GM12878 (cell line): Measurements from ENCODE around the gene CDKN3.
A peak's percentile ranks its signal among the peaks of the same experiment; 100 is the strongest.

ENCODE experiments used
- BACH1 ChIP-seq: fragments of 450-650 bp; IDR thresholded peaks from 2 replicates; pipeline ENCODE4 v1.6.1; 2017; ENCODE audit warnings: mild to moderate bottlenecking, borderline replicate concordance
- BRCA1 ChIP-seq: IDR thresholded peaks from 2 replicates; pipeline ENCODE4 v1.6.1; 2011; ENCODE audit warnings: low read depth, low read length, improper control_type of control experiment
- CTCF ChIP-seq, 3 experiments: IDR thresholded peaks in 2 of 3; conservative IDR thresholded peaks in 1 of 3; 2 replicates each; pipeline ENCODE4 v1.5.1; 2011; ENCODE audit warnings: low read depth in 3 of 3, low read length in 3 of 3, mild to moderate bottlenecking in 3 of 3, control low read depth in 2 of 3, moderate library complexity in 2 of 3, inconsistent platforms in 1 of 3, mixed read lengths in 1 of 3; ENCODE audit not compliant: control insufficient read depth in 2 of 3, insufficient read depth in 1 of 3; ENCODE audit errors: extremely low read depth in 1 of 3
- EP300 ChIP-seq, 2 experiments: fragments of 150-350 bp in 1 of 2; IDR thresholded peaks; 2 replicates each; pipeline ENCODE4 v1.6.1; 2011 to 2012; ENCODE audit warnings: low read depth in 2 of 2, low read length in 2 of 2, borderline replicate concordance in 1 of 2, improper control_type of control experiment in 1 of 2, inconsistent platforms in 1 of 2; ENCODE audit not compliant: control insufficient read depth in 1 of 2
- EZH2 ChIP-seq: IDR thresholded peaks from 2 replicates; pipeline ENCODE4 v1.6.1; 2012; ENCODE audit warnings: low read depth, mild to moderate bottlenecking, control low read depth, inconsistent platforms, low read length, borderline replicate concordance; ENCODE audit not compliant: control insufficient read depth
- HDAC2 ChIP-seq: fragments of 200-600 bp; sonication (generic); IDR thresholded peaks from 2 replicates; pipeline ENCODE4 v1.6.1; 2017
- IRF3 ChIP-seq: fragments of 450-650 bp; IDR thresholded peaks from 2 replicates; pipeline ENCODE4 v1.6.1; 2014; ENCODE audit warnings: mild to moderate bottlenecking
- MYC ChIP-seq: IDR thresholded peaks from 2 replicates; pipeline ENCODE4 v1.6.1; 2011; ENCODE audit warnings: mild to moderate bottlenecking, low read length, moderate library complexity, inconsistent platforms; ENCODE audit not compliant: insufficient read depth, insufficient replicate concordance, insufficient read length, severe bottlenecking
- POLR2A ChIP-seq: IDR thresholded peaks from 2 replicates; pipeline ENCODE4 v1.6.1; 2011; ENCODE audit warnings: low read depth, mild to moderate bottlenecking, low read length
- USF1 ChIP-seq: IDR thresholded peaks from 2 replicates; pipeline ENCODE4 v1.6.1; 2011; ENCODE audit warnings: borderline replicate concordance, low read depth, mild to moderate bottlenecking, moderate library complexity, mixed read lengths, low read length; ENCODE audit not compliant: insufficient read depth; ENCODE audit errors: extremely low read length
- USF2 ChIP-seq: IDR thresholded peaks from 2 replicates; pipeline ENCODE4 v1.6.1; 2011; ENCODE audit warnings: low read depth, low read length, improper control_type of control experiment, borderline replicate concordance

GRCh38 chr14:54440873-54441868 is 44.4 kb downstream of the CDKN3 start, which contains the start of gene CNIH1:
- TF ChIP-seq IRF3 = no peak
- TF ChIP-seq BRCA1 = no peak
- peak; percentile 89 to 97 (median 96); a peak in 5 of 6 replicates for TF ChIP-seq CTCF (IDR thresholded peaks at IDR 0.05 in 2 of 3, conservative IDR thresholded peaks at IDR 0.05 in 1 of 3; ENCODE audit: control insufficient read depth in 2 of 3, extremely low read depth in 1 of 3, insufficient read depth in 1 of 3, low read depth in 3 of 3, low read length in 3 of 3)
- peak; percentile 93 for TF ChIP-seq POLR2A
- peak; percentile 68; the same call in 1 of the 2 replicates for TF ChIP-seq BACH1
- no peak for TF ChIP-seq USF2
- TF ChIP-seq MYC = peak; percentile 60
- peak; percentile 14 to 64; a peak in 1 of 4 replicates for TF ChIP-seq EP300 (IDR thresholded peaks at IDR 0.05; ENCODE audit: borderline replicate concordance in 1 of 2, control insufficient read depth in 1 of 2, low read depth in 2 of 2, low read length in 2 of 2)
- TF ChIP-seq EZH2 = no peak
- TF ChIP-seq USF1 = no peak
- 0 out of 2 replicates have a peak, but pooled peaks have one; percentile 39 for TF ChIP-seq HDAC2
